IMR-90 (cell line): ENCODE results near the gene EIF4EBP2. TPM values are rescaled to one million over a fixed set of nuclear protein-coding genes. Genes with fewer than 3 reads are reported as not detected.

Experiments used
- ATAC-seq: fragments of 200-7000 bp; cut with Tn5 transposase; 2 replicates; pipeline ENCODE4 v1.9.1; 2020; ENCODE audit warnings: low read depth, mild to moderate bottlenecking, moderate library complexity
- BruUV-seq: library from RNA; stranded (reverse); fragments of 400-500 nt; replicated peaks from 2 replicates; lab custom pipeline; 2021; lab: Mats Ljungman, UMichigan
- CTCF ChIA-PET: fragments of 300-600 bp; formaldehyde crosslinking; extraction: SDS; loops from one replicate; lab custom pipeline; 2021; ENCODE audit warnings: antibody characterized with exemption; lab: Yijun Ruan, JAX
- POLR2A ChIA-PET: fragments of 300-600 bp; sonication (Branson Sonifier 250); formaldehyde crosslinking; loops from one replicate; lab custom pipeline; 2022; ENCODE audit warnings: antibody characterized with exemption; ENCODE audit not compliant: unreplicated experiment; lab: Charles Lee
- DNase-seq: peaks from one replicate; pipeline ENCODE4 v3.0.0; 2013
- H2AFZ ChIP-seq: replicated peaks from 2 replicates; pipeline ENCODE3; 2013; ENCODE audit warnings: low read length, mild to moderate bottlenecking; ENCODE audit not compliant: poor library complexity
- H2AK5ac ChIP-seq: 2 replicates; pipeline ENCODE4 v1.6.1; 2013; ENCODE audit warnings: low read depth, low read length, inconsistent platforms
- H2AK9ac ChIP-seq: replicated peaks from 2 replicates; pipeline ENCODE3; 2013; ENCODE audit warnings: mild to moderate bottlenecking, low read depth, low read length, moderate library complexity; ENCODE audit not compliant: poor library complexity
- H2BK120ac ChIP-seq: 2 replicates; pipeline ENCODE4 v1.6.1; 2013; ENCODE audit warnings: low read depth, low read length, inconsistent platforms
- H2BK15ac ChIP-seq: 3 replicates; pipeline ENCODE4 v1.6.1; 2013; ENCODE audit warnings: low read depth, low read length, inconsistent platforms
- H2BK20ac ChIP-seq: 2 replicates; pipeline ENCODE4 v1.6.1; 2013; ENCODE audit warnings: low read depth, mild to moderate bottlenecking, inconsistent platforms, low read length, moderate library complexity
- H2BK5ac ChIP-seq: 2 replicates; pipeline ENCODE4 v1.6.1; 2013; ENCODE audit warnings: mild to moderate bottlenecking, low read depth, low read length, inconsistent platforms; ENCODE audit not compliant: poor library complexity, severe bottlenecking
- H3K14ac ChIP-seq: replicated peaks from 2 replicates; pipeline ENCODE4 v1.6.1; 2013; ENCODE audit warnings: low read depth, low read length, inconsistent platforms
- H3K18ac ChIP-seq: 2 replicates; pipeline ENCODE4 v1.6.1; 2013; ENCODE audit warnings: low read depth, low read length, control low read depth
- H3K23ac ChIP-seq: 2 replicates; pipeline ENCODE4 v1.6.1; 2013; ENCODE audit warnings: low read depth, low read length, inconsistent platforms
- H3K27ac ChIP-seq: 2 replicates; pipeline ENCODE4 v1.5.1; 2013; ENCODE audit warnings: mild to moderate bottlenecking, control low read depth, low read length; ENCODE audit not compliant: insufficient read depth
- H3K27me3 ChIP-seq: 2 replicates; pipeline ENCODE4 v1.6.1; 2013; ENCODE audit warnings: low read length; ENCODE audit not compliant: control insufficient read depth, insufficient read depth
- H3K36me3 ChIP-seq: 2 replicates; pipeline ENCODE4 v1.6.1; 2013; ENCODE audit warnings: low read length, mixed read lengths; ENCODE audit not compliant: control insufficient read depth, insufficient read depth
- H3K4ac ChIP-seq: 2 replicates; pipeline ENCODE4 v1.6.1; 2013; ENCODE audit warnings: low read depth, low read length, inconsistent platforms
- H3K4me1 ChIP-seq: 2 replicates; pipeline ENCODE4 v1.6.1; 2013; ENCODE audit warnings: low read length, mixed read lengths; ENCODE audit not compliant: control insufficient read depth, insufficient read depth
- H3K4me2 ChIP-seq: 2 replicates; pipeline ENCODE4 v1.6.1; 2013; ENCODE audit warnings: low read depth, mild to moderate bottlenecking, control low read depth, low read length, moderate library complexity
- H3K4me3 ChIP-seq: 2 replicates; pipeline ENCODE4 v1.5.1; 2013; ENCODE audit warnings: low read depth, mild to moderate bottlenecking, control low read depth, low read length, moderate library complexity; ENCODE audit not compliant: insufficient read depth
- H3K56ac ChIP-seq: 2 replicates; pipeline ENCODE4 v1.6.1; 2013; ENCODE audit warnings: low read length, inconsistent platforms; ENCODE audit not compliant: insufficient read depth; ENCODE audit errors: extremely low read depth
- H3K79me1 ChIP-seq, 2 experiments: 2 replicates each; pipeline ENCODE4 v1.6.1; 2013; ENCODE audit warnings: low read length in 2 of 2, inconsistent platforms in 1 of 2, low read depth in 1 of 2
- H3K9ac ChIP-seq: 2 replicates; pipeline ENCODE4 v1.6.1; 2013; ENCODE audit warnings: low read depth, low read length, control low read depth
- H3K9me1 ChIP-seq: 2 replicates; pipeline ENCODE4 v1.6.1; 2013; ENCODE audit warnings: low read length, inconsistent platforms; ENCODE audit not compliant: insufficient read depth
- H3K9me3 ChIP-seq: 2 replicates; pipeline ENCODE4 v1.6.1; 2013; ENCODE audit warnings: low read length; ENCODE audit not compliant: control insufficient read depth, insufficient read depth
- H4K20me1 ChIP-seq: 2 replicates; pipeline ENCODE4 v1.6.1; 2013; ENCODE audit warnings: low read length, inconsistent platforms; ENCODE audit not compliant: insufficient read depth
- H4K5ac ChIP-seq: 2 replicates; pipeline ENCODE4 v1.6.1; 2013; ENCODE audit warnings: mild to moderate bottlenecking, low read depth, low read length, control low read depth
- H4K8ac ChIP-seq, 2 experiments: 2 replicates each; pipeline ENCODE4 v1.6.1; 2013; ENCODE audit warnings: low read depth in 2 of 2, low read length in 2 of 2, control low read depth in 1 of 2, inconsistent platforms in 1 of 2
- H4K91ac ChIP-seq: 2 replicates; pipeline ENCODE4 v1.6.1; 2013; ENCODE audit warnings: low read depth, low read length, inconsistent platforms; ENCODE audit not compliant: insufficient read depth
- MXI1 ChIP-seq: IDR thresholded peaks from 2 replicates; pipeline ENCODE4 v1.6.1; 2012; ENCODE audit warnings: low read depth, mild to moderate bottlenecking, low read length, moderate library complexity, borderline replicate concordance
- whole genome bisulfite sequencing, 2 experiments: methylation state at CpG; one replicate each; pipeline versions ENCODE4 v1.1.5 to v1.1.7; 2013; ENCODE audit warnings: missing lambda C conversion rate in 2 of 2; ENCODE audit not compliant: insufficient read length in 1 of 2; ENCODE audit errors: extremely low coverage in 2 of 2; 5-methylcytosine and 5-hydroxymethylcytosine counted together
- dilution Hi-C: fragments of 300-500 bp; cut with HindIII; formaldehyde crosslinking; loops from one replicate; pipeline ENCODE4 v1.14.3; 2018; ENCODE audit warnings: low sequenced_read_pairs; ENCODE audit not compliant: unreplicated experiment
- in situ Hi-C: fragments of 300-500 bp; cut with MboI; formaldehyde crosslinking; loops from 3 replicates; pipeline ENCODE4 v1.14.3; 2019; ENCODE audit warnings: low sequenced_read_pairs, inconsistent platforms, mixed read lengths
- intact Hi-C: fragments of 100-400 bp; cut with micrococcal nuclease; formaldehyde crosslinking; loops from 2 replicates; pipeline ENCODE4 v1.10.0; 2022
- polyA plus RNA-seq, 3 experiments: library from polyadenylated mRNA; depleted of rRNA; stranded (reverse); fragments of >200 nt; gene quantifications; 2 replicates each; pipeline ENCODE4 v1.2.3, GENCODE V29; 2012; ENCODE audit warnings: low replicate concordance in 1 of 3
- total RNA-seq: library from RNA; depleted of rRNA; stranded (reverse); fragments of >200 nt; gene quantifications from 2 replicates; pipeline ENCODE4 v1.2.3, GENCODE V29; 2012

Gene EIF4EBP2
- total and polyA plus RNA-seq, 2 of the 4 experiments (the other 2 are of a cell fraction): 13.7 to 15.6 TPM

DNA sequence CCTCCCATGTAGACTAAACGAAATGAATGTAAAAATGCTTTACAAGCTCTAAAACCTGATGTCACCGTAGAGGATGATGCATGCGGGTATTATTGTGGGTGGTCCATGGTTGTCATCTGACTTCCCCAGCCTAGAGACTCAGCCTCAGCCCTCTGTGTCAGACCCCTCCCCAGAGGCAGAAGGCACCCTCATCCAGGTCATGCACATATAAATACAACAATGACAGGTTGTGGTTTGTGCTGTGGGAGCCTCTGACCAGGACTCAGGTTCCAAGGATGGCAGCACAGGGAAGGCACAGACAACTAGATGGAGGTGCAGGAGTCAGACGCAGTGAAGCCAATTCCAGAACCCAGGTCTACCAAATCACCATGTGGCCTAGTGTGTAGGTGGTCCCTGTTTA lies 40.8 kb downstream of the EIF4EBP2 start:
- BruUV-seq: no TSS peak
- no CpG with 5 or more reads among the region's 4 CpGs for WGBS, 2 experiments
- Histone ChIP-seq H3K14ac (no peak overlapping the region), H3K79me1 (no peaks in the 10 kb centered on the region), H3K4me3 (no peak overlapping the region), H3K9me3 (no peaks in the 10 kb centered on the region; the same call in 1 of the 2 replicates), H3K4ac (no peak overlapping the region), H2AK5ac (no peak overlapping the region), H3K4me1 (peaks cover 2% of the 10 kb centered on the region; the same call in 1 of the 2 replicates), H3K27me3 (peaks cover 46% of the 10 kb centered on the region), H2BK15ac (no peak overlapping the region), H3K9me1 (no peaks in the 10 kb centered on the region), H3K36me3 (no peaks in the 10 kb centered on the region), H4K91ac (no peak overlapping the region), H3K27ac (no peak overlapping the region), H3K18ac (no peak overlapping the region), H3K23ac (no peak overlapping the region), H4K8ac (no peak overlapping the region), H2BK20ac (no peak overlapping the region), H3K4me2 (no peak overlapping the region), H3K56ac (no peak overlapping the region), H2BK120ac (no peak overlapping the region), H4K20me1 (peaks cover 11% of the 10 kb centered on the region), H2BK5ac (no peak overlapping the region), H3K9ac (no peak overlapping the region), H2AK9ac (no peak overlapping the region), H4K5ac (no peak overlapping the region), H2AFZ (no peak overlapping the region)
- DNase-seq (peak; percentile 11), ATAC-seq (no peak)
- TF ChIP-seq MXI1: no peak
- ChIA-PET CTCF (no interaction called here), POLR2A (no interaction called here)
- dilution Hi-C loops: no loop called here
- in situ Hi-C loops: no loop called here
- intact Hi-C loops: no loop called here
